H1 (cell line): ENCODE data around the gene CACNA1C. TPM values are rescaled to one million over a fixed set of nuclear protein-coding genes. Genes with fewer than 3 reads are reported as not detected.

Experiments
- CTCF ChIA-PET: fragments of 300-600 bp; sonication (Branson Sonifier 250); formaldehyde crosslinking; loops from one replicate; lab custom pipeline; 2021; ENCODE audit not compliant: partially characterized antibody; lab: Charles Lee
- POLR2A ChIA-PET: fragments of 300-600 bp; sonication (Branson Sonifier 250); formaldehyde crosslinking; loops from one replicate; lab custom pipeline; 2021; ENCODE audit warnings: inconsistent platforms; ENCODE audit not compliant: partially characterized antibody; lab: Charles Lee
- DNase-seq, 2 experiments: peaks; one replicate each; pipeline versions ENCODE4 v3.0.0 to v3.0.0-alpha.2; 2010 to 2022; ENCODE audit warnings: low spot score in 2 of 2, low read depth in 1 of 2, mixed read lengths in 1 of 2
- FAIRE-seq: peaks from 2 replicates; lab custom pipeline; 2011; peaks lifted over from hg19 to GRCh38; lab: Jason Lieb, UNC
- H2AFZ ChIP-seq: 2 replicates; pipeline ENCODE4 v1.8.1; 2012; ENCODE audit warnings: low read length, inconsistent platforms
- H2AK5ac ChIP-seq: 2 replicates; pipeline ENCODE4 v1.6.1; 2013; ENCODE audit warnings: low read depth, low read length
- H2BK120ac ChIP-seq: replicated peaks from 2 replicates; pipeline ENCODE3; 2013; ENCODE audit warnings: low read depth, low read length, inconsistent platforms
- H2BK12ac ChIP-seq: 2 replicates; pipeline ENCODE4 v1.6.1; 2013; ENCODE audit warnings: low read depth, low read length
- H2BK15ac ChIP-seq: 2 replicates; pipeline ENCODE4 v1.6.1; 2013; ENCODE audit warnings: low read length
- H2BK20ac ChIP-seq: 2 replicates; pipeline ENCODE4 v1.6.1; 2013; ENCODE audit warnings: low read length
- H2BK5ac ChIP-seq: 2 replicates; pipeline ENCODE4 v1.6.1; 2013; ENCODE audit warnings: low read depth, low read length
- H3K14ac ChIP-seq: 2 replicates; pipeline ENCODE4 v1.6.1; 2013; ENCODE audit warnings: inconsistent platforms; ENCODE audit not compliant: insufficient read length
- H3K18ac ChIP-seq: 2 replicates; pipeline ENCODE4 v1.6.1; 2013; ENCODE audit warnings: low read length; ENCODE audit errors: extremely low read depth
- H3K23ac ChIP-seq: 2 replicates; pipeline ENCODE4 v1.6.1; 2013; ENCODE audit warnings: inconsistent platforms; ENCODE audit not compliant: insufficient read length
- H3K23me2 ChIP-seq: 2 replicates; pipeline ENCODE4 v1.6.1; 2013; ENCODE audit warnings: low read depth, low read length
- H3K27ac ChIP-seq: 2 replicates; pipeline ENCODE4 v1.6.1; 2011; ENCODE audit warnings: low read depth, low read length, inconsistent platforms
- H3K27me3 ChIP-seq, 4 experiments: replicated peaks in 1 of 4; 1 replicate in 1 of 4; 2 replicates in 3 of 4; pipeline versions ENCODE4 v1.6.1 to v1.8.1; 2011 to 2013; ENCODE audit warnings: low read length in 3 of 4, mild to moderate bottlenecking in 3 of 4, inconsistent platforms in 2 of 4, mixed read lengths in 2 of 4, moderate library complexity in 1 of 4; ENCODE audit not compliant: control insufficient read depth in 3 of 4, insufficient read depth in 3 of 4; ENCODE audit errors: extremely low read depth in 1 of 4
- H3K36me3 ChIP-seq, 4 experiments: 2 replicates each; pipeline versions ENCODE4 v1.6.1 to v1.8.1; 2011 to 2013; ENCODE audit warnings: mild to moderate bottlenecking in 4 of 4, low read length in 3 of 4, moderate library complexity in 2 of 4, control low read depth in 1 of 4, inconsistent platforms in 1 of 4; ENCODE audit not compliant: insufficient read depth in 4 of 4, control insufficient read depth in 2 of 4
- H3K4ac ChIP-seq: replicated peaks from 2 replicates; pipeline ENCODE3; 2013; ENCODE audit warnings: low read length, low read depth, mixed read lengths, inconsistent platforms; ENCODE audit not compliant: insufficient read length
- H3K4me1 ChIP-seq, 4 experiments: replicated peaks in 1 of 4; 1 replicate in 1 of 4; 2 replicates in 3 of 4; pipeline versions ENCODE4 v1.6.1 to v1.8.1; 2011 to 2013; ENCODE audit warnings: low read length in 3 of 4, inconsistent platforms in 2 of 4, mixed read lengths in 1 of 4; ENCODE audit not compliant: insufficient read depth in 4 of 4, control insufficient read depth in 3 of 4
- H3K4me2 ChIP-seq, 2 experiments: 2 replicates each; pipeline versions ENCODE4 v1.6.1 to v1.8.1; 2011 to 2013; ENCODE audit warnings: low read depth in 2 of 2, low read length in 2 of 2, control low read depth in 1 of 2, inconsistent platforms in 1 of 2, mild to moderate bottlenecking in 1 of 2; ENCODE audit not compliant: insufficient read depth in 1 of 2
- H3K4me3 ChIP-seq, 4 experiments: fragments of 200-600, 300-600 bp in 1 of 4; sonication (generic), shearing (Covaris generic), sonication (Bioruptor Twin) in 1 of 4; 2 replicates each; pipeline versions ENCODE4 v1.5.1 to v1.8.1; 2011 to 2016; ENCODE audit warnings: low read length in 4 of 4, low read depth in 3 of 4, control low read depth in 2 of 4, inconsistent platforms in 2 of 4, mild to moderate bottlenecking in 2 of 4, mixed read lengths in 1 of 4, moderate library complexity in 1 of 4; ENCODE audit not compliant: insufficient read depth in 2 of 4; ENCODE audit errors: extremely low read depth in 1 of 4
- H3K56ac ChIP-seq: replicated peaks from 2 replicates; pipeline ENCODE3; 2013; ENCODE audit warnings: low read depth, mild to moderate bottlenecking, mixed read lengths, low read length, inconsistent platforms; ENCODE audit not compliant: insufficient read length
- H3K79me1 ChIP-seq: 2 replicates; pipeline ENCODE4 v1.6.1; 2013; ENCODE audit warnings: low read depth, low read length, control low read depth
- H3K79me2 ChIP-seq, 2 experiments: 2 replicates each; pipeline versions ENCODE4 v1.6.1 to v1.8.1; 2012 to 2013; ENCODE audit warnings: low read length in 2 of 2, mild to moderate bottlenecking in 2 of 2, inconsistent platforms in 1 of 2; ENCODE audit not compliant: insufficient read depth in 2 of 2, control insufficient read depth in 1 of 2
- H3K9ac ChIP-seq, 4 experiments: replicated peaks in 1 of 4; 1 replicate in 1 of 4; 2 replicates in 3 of 4; pipeline versions ENCODE4 v1.6.1 to v1.8.1; 2011 to 2013; ENCODE audit warnings: low read depth in 3 of 4, low read length in 3 of 4, control low read depth in 2 of 4, mild to moderate bottlenecking in 2 of 4, moderate library complexity in 2 of 4, inconsistent platforms in 1 of 4; ENCODE audit errors: extremely low read depth in 1 of 4
- H3K9me3 ChIP-seq, 2 experiments: 2 replicates each; pipeline versions ENCODE4 v1.6.1 to v1.8.1; 2012 to 2013; ENCODE audit warnings: mild to moderate bottlenecking in 2 of 2, moderate library complexity in 2 of 2, control low read depth in 1 of 2, inconsistent platforms in 1 of 2, low read depth in 1 of 2, low read length in 1 of 2, mixed read lengths in 1 of 2; ENCODE audit not compliant: insufficient read depth in 2 of 2
- H4K20me1 ChIP-seq, 2 experiments: replicated peaks in 1 of 2; 2 replicates each; pipeline versions ENCODE3 to v1.8.1; 2011 to 2013; ENCODE audit warnings: inconsistent platforms in 2 of 2, low read length in 2 of 2, mild to moderate bottlenecking in 1 of 2; ENCODE audit not compliant: insufficient read depth in 2 of 2, control insufficient read depth in 1 of 2
- H4K5ac ChIP-seq: 2 replicates; pipeline ENCODE4 v1.6.1; 2013; ENCODE audit warnings: low read length, low read depth, mixed read lengths, inconsistent platforms; ENCODE audit not compliant: insufficient read length
- H4K8ac ChIP-seq: 2 replicates; pipeline ENCODE4 v1.8.0; 2013; ENCODE audit warnings: mild to moderate bottlenecking, moderate library complexity, low read length, inconsistent platforms; ENCODE audit not compliant: insufficient read depth; ENCODE audit errors: extremely low read depth
- H4K91ac ChIP-seq: replicated peaks from 2 replicates; pipeline ENCODE3; 2013; ENCODE audit warnings: low read length, mixed read lengths, inconsistent platforms; ENCODE audit not compliant: insufficient read length
- EP300 ChIP-seq, 2 experiments: IDR thresholded peaks; 1 replicate in 1 of 2; 2 replicates in 1 of 2; pipeline ENCODE4 v1.6.1; 2011 to 2012; ENCODE audit warnings: low read depth in 2 of 2, low read length in 2 of 2, mild to moderate bottlenecking in 2 of 2, borderline replicate concordance in 1 of 2, inconsistent platforms in 1 of 2, moderate library complexity in 1 of 2
- RFX5 ChIP-seq: IDR thresholded peaks from 2 replicates; pipeline ENCODE4 v1.6.1; 2011; ENCODE audit warnings: low read depth, low read length, improper control_type of control experiment, borderline replicate concordance
- SRF ChIP-seq: IDR thresholded peaks from 2 replicates; pipeline ENCODE4 v1.6.1; 2011; ENCODE audit warnings: mild to moderate bottlenecking, low read depth, low read length, moderate library complexity
- WGBS, 2 experiments: shearing (Covaris generic) in 1 of 2; methylation state at CpG; one replicate each; pipeline versions ENCODE4 v1.1.6 to v1.1.7; 2013 to 2015; ENCODE audit warnings: low lambda C conversion rate in 2 of 2, mixed read lengths in 2 of 2, inconsistent platforms in 1 of 2, low coverage in 1 of 2, missing lambda C conversion rate in 1 of 2; ENCODE audit not compliant: insufficient replicate concordance in 2 of 2, insufficient coverage in 1 of 2, insufficient read length in 1 of 2; ENCODE audit errors: extremely low coverage in 1 of 2, missing lambda C conversion rate in 1 of 2; 5-methylcytosine and 5-hydroxymethylcytosine counted together
- polyA plus RNA-seq, 7 experiments: library from polyadenylated mRNA; depleted of rRNA in 3 of 7; stranded (reverse) in 5 of 7; unstranded in 2 of 7; fragments of >200 nt in 5 of 7; fragments of 200-250 nt in 2 of 7; gene quantifications; 1 replicate in 5 of 7; 2 replicates in 1 of 7; 4 replicates in 1 of 7; pipeline versions ENCODE4 v1.2.1 to v1.2.3, GENCODE V29; 2011 to 2013; ENCODE audit warnings: missing spikeins in 2 of 7, mixed read lengths in 2 of 7
- total RNA-seq: library from RNA; stranded (reverse); fragmentation: NEBNext Ultra II Directional; extraction: Animal tissue kit (Norgen Biotek cat#: 25700); gene quantifications from 2 replicates; pipeline ENCODE4 v1.2.1, GENCODE V29; 2021

CACNA1C gene
- total and polyA plus RNA-seq, 2 of the 8 experiments (the other 6 are each of a cell fraction or from before 2014, with no cell fraction given) = 1.3 TPM

DNA sequence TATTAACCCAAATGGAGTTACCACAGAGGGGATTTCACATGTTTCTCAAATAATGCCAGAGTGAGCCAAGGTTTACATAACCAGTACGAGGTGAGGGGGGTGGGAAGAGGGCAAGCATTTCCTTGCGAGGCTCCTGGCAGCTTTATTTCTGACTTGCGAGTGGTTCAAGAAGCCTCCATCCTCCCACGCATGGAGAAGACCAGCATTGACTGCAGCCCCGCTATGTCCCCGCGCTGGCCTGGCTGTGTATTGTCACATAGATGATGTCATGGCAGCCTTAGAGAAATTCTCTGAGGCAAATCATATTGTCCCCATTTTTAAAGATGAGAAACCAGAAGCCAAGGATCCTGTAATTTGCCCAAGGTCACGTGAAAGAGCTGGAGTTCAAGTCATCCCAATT, 188.2 kb downstream of the CACNA1C start:
- Histone ChIP-seq H2AK5ac (no peak overlapping the region), H3K4me3 (no peak overlapping the region), H3K14ac (no peak overlapping the region), H2BK12ac (0 out of 2 replicates have a peak overlapping the region, but pooled peaks have one; percentile 60), H2AFZ (no peak overlapping the region), H3K27ac (no peak overlapping the region), H3K27me3 (no peaks in the 10 kb centered on the region), H3K18ac (no peak overlapping the region), H4K91ac (no peak overlapping the region), H3K4ac (no peak overlapping the region), H3K79me2 (no peaks in the 10 kb centered on the region), H4K20me1 (no peaks in the 10 kb centered on the region), H3K23me2 (no peaks in the 10 kb centered on the region), H3K23ac (no peak overlapping the region), H3K36me3 (no peaks in the 10 kb centered on the region), H3K9me3 (no peaks in the 10 kb centered on the region), H2BK5ac (no peak overlapping the region), H2BK20ac (no peak overlapping the region), H4K5ac (no peak overlapping the region), H2BK15ac (no peak overlapping the region), H3K4me1 (peaks cover 10 to 21% (median 19%) of the 10 kb centered on the region in 4 experiments), H3K79me1 (no peaks in the 10 kb centered on the region), H4K8ac (no peak overlapping the region), H3K9ac (no peak overlapping the region), H2BK120ac (no peak overlapping the region), H3K4me2 (no peak overlapping the region), H3K56ac (no peak overlapping the region)
- TF ChIP-seq EP300 (IDR thresholded peaks at IDR 0.05; ENCODE audit: borderline replicate concordance in 1 of 2, low read depth in 2 of 2, low read length in 2 of 2) = no peak
- TF ChIP-seq RFX5 = no peak
- no peak for TF ChIP-seq SRF
- 94% methylated on average over 8 of the region's 8 CpGs; no CpG with 5 or more reads in 1 of the 2 experiments for WGBS, 2 experiments
- POLR2A ChIA-PET = no interaction called here
- no peak for DNase-seq
- no peak for FAIRE-seq
- CTCF ChIA-PET = interaction anchor here (1.0 to 4.4 kb wide), 5 partner anchors 9 to 155 kb away, joined by 3 to 19 read pairs (median 4); no protein-coding TSS in a partner anchor
